Fibroblast of lung (primary cell): ENCODE measurements around the gene DEDD2.

Experiments
- EZH2 ChIP-seq: IDR thresholded peaks from 2 replicates; pipeline ENCODE4 v1.5.1; 2012; ENCODE audit warnings: low read length, control low read depth, mild to moderate bottlenecking; ENCODE audit errors: missing control alignments
- TF ChIP-seq, protein P1 (sequence below), 2 donors: IDR thresholded peaks in 1 of 2; conservative IDR thresholded peaks in 1 of 2; 1 replicate in 1 of 2; 2 replicates in 1 of 2; pipeline ENCODE4 v1.5.1; 2011 to 2012; ENCODE audit warnings: low read length in 2 of 2, control low read depth in 1 of 2, inconsistent platforms in 1 of 2, low read depth in 1 of 2, mild to moderate bottlenecking in 1 of 2

DNA sequence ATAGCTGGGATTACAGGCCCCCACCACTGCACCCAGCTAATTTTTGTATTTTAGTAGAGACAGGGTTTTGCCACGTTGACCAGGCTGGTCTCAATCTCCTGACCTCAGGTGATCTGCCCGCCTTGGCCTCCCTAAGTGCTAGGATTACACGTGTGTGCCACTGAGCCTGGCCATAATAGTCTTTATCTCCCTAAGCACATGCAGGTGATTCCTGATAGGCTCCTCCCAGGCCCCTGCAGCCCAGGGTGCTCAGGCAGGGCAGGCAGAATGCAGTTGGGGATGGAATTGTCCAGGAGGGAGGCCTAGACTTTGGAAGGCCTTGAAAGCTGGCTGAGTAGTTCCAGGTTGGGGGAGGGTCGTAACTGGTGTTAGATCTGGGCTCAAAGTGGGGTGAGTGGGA, 11.2 kb upstream of the DEDD2 start:
- TF ChIP-seq, protein P1, sequence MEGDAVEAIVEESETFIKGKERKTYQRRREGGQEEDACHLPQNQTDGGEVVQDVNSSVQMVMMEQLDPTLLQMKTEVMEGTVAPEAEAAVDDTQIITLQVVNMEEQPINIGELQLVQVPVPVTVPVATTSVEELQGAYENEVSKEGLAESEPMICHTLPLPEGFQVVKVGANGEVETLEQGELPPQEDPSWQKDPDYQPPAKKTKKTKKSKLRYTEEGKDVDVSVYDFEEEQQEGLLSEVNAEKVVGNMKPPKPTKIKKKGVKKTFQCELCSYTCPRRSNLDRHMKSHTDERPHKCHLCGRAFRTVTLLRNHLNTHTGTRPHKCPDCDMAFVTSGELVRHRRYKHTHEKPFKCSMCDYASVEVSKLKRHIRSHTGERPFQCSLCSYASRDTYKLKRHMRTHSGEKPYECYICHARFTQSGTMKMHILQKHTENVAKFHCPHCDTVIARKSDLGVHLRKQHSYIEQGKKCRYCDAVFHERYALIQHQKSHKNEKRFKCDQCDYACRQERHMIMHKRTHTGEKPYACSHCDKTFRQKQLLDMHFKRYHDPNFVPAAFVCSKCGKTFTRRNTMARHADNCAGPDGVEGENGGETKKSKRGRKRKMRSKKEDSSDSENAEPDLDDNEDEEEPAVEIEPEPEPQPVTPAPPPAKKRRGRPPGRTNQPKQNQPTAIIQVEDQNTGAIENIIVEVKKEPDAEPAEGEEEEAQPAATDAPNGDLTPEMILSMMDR (conservative IDR thresholded peaks at IDR 0.05 in 1 of 2, IDR thresholded peaks at IDR 0.05 in 1 of 2; ENCODE audit: low read depth in 1 of 2, low read length in 2 of 2), result no peak
- no peak for TF ChIP-seq EZH2
